ENCODE results near the gene LPCAT1.

The LPCAT1 gene

DNA sequence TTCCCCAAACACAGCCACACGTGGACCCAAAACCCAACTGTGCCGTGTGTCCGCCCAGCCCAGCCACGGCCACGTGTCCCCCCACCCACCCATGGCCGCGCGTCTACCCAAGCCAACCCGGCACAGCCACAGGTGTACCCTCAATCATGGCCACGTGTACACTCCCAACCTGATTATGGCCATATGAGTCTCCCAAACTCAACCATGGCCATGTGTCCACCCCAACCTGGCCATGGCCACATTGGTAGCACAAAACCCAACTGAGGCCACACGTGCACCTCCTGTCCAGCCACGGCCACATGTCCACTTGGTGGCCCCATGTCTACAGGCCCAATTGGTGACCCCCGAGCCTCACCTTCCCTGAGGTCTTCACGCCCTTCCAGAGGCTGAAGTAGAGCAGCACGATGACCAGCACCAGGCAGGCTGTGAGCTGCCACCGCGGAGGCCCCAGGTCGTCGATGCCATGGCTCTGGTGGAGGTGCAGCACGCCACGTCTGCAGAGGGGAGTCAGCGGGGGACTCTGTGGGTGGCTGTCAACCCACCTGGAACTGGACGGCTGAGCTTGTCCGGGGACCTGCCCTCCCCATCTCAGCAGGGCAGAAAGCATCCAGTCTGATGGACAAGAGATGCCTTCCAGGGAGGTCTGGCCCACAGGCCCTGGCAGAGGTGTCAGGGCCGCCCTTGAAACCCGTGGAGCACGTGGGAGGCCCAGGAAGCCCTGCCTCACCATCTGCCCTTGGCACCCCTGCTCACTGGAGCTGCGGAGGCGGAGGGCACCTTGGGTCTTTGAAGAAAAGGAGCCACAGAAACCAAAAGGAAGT is 102.0 kb downstream of the LPCAT1 start:
- DNase-seq (ENCODE audit: low spot score) = no peak

DNA sequence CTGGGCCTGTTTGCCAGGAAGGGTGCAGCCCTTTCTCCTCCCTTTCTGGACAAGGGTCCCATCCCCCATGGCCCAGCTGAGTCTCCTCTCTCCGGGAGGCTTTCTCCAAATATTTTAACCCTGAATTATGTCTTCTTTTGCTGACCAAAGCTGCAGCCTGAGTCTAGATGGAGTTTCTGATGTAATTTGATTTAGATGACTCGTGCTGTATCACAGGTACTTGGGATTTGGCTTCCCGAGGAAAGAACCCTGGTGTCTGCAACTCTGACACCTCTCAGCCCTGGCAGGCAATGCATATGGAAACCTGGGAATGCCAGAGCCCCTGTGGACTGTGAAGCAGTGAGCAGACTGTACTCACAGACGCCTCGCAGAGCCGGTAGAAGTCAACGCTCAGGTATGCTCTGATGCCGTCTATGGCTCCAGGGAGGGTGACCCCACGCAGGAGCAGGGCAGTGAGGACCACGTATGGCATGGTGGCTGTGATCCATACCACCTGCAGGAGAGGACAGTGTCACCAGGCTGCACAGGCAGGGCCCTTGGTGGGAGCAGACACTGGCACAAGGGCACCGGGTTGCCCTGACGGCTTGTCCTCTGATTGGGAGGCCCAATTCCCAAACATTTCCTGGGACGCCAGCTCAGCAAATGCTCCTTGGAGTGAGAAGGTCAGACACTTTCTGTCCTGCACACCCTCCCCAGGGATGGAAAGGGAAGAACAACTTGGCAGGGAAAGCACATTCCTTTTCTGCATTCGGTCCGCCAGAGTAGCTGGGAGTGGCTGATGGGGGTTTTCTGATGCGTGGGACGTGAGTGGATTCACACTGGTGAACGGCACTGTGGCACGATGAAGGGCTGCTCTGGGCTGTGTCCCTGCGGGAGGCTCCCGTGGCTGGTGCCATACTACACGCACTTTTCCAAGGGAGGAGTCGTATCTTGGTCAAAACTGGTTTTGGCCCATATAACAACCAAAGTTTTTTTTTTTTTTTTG is 103.3 kb downstream of the LPCAT1 start:
- DNase-seq (ENCODE audit: low spot score) = no peak

DNA sequence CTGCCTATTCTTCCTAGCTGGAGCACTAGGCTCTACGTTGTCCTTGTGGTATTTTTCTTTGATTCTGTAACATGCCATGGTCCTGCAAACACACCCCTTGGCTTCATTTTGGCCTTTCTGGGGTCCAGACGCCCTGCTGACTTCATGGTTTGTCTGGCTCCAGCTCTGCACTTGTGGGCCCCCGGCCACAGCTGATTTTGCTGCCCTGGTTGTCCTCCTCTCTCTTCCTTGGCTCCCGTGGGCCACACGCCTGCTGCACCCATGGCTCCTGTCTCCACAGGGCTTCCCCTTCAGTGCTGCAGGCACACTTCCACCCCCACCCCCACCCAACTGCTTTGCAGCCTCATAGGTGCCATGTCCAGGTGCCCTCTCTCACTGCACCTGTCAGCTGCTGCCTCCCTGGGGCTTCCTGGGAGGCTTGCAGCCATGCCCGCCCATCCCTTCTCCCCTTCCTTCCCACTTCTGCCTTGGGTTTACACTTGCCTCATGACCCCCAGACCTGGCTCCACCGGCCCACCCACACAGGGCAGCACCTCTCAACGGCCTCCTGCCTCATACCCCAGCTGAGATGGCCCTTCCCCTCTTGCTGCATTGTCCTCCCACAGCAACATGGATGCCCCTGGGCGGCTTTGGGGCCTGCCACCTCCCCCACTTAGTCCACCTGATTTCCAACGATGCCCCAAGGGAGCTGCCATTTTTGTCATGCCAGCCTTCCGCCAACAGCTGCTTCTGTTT is 104.1 kb downstream of the LPCAT1 start:
- no peak for DNase-seq (ENCODE audit: low spot score)

DNA sequence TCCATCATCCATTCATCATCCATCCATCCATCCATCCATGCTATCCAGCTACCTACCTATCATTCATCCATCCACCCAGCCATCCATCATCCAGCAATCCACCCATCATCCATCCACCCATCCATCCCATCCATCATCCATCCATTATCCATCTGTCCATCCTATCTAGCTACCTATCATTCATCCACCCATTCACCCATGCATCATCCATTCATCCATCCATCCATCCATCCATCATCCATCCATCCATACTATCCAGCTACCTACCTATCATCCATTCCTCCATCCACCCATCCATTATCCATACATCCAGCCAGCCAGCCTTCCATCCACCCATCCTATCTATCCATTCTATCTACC is 104.9 kb downstream of the LPCAT1 start:
- DNase-seq (ENCODE audit: low spot score) = no peak

DNA sequence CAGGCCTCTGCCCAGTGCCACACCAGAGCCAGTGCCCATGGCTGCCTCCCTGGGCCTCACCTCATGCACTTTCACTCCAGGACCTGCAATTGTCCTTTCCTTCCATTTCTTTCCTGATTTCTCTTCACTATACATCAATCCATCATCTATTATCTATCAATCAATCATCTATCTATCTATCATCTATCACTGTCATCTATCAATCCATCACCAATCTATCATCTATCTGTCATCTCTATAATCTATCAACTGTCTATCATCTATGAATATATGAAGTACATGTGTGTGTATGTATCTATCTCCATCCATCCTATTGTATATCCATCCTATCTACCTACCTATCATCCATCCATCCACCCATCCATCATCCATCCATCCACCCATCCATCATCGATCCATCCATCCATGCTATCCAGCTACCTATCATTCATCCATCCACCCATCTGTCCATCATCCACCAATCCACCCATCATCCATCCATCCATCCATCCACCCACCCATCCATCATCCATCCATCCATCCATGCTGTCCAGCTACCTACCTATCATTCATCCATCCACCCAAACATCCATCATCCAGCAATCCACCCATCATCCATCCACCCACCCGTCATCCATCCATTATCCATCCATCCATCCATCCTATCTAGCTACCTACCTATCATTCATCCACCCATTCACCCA is 105.4 kb downstream of the LPCAT1 start:
- no peak for DNase-seq (ENCODE audit: low spot score)

DNA sequence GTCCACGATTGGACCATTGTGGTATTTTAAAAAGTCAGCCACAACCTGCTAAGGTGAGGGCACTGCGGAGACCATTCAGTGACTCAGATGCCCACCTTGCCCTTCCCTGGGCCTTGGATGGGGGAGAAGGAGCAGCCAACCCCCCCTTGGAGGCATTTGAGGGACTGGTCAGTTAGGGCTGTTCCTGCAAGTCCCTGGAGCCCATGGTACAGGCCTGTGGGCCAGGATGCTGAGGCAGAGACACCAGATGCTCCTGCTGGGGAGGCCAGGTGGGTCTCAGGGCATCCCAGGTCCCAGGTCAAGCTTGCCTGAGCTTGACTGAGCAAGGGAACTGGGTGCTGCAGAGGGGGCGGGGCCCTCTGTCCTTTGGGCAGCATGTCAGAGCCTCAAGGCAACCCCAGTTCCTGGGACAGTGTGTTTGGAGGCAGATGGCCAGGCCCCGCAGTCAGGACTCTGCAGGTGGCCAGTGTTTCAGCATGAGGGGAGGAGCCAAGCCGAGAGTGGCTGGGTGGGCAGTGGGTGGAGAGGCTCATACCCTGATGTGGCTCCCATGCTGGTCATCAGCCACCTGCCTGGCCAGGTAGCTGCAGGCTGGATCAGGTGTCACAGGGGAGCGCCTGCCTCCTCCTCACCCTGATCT is 106.1 kb downstream of the LPCAT1 start:
- DNase-seq (ENCODE audit: low spot score) = no peak

DNA sequence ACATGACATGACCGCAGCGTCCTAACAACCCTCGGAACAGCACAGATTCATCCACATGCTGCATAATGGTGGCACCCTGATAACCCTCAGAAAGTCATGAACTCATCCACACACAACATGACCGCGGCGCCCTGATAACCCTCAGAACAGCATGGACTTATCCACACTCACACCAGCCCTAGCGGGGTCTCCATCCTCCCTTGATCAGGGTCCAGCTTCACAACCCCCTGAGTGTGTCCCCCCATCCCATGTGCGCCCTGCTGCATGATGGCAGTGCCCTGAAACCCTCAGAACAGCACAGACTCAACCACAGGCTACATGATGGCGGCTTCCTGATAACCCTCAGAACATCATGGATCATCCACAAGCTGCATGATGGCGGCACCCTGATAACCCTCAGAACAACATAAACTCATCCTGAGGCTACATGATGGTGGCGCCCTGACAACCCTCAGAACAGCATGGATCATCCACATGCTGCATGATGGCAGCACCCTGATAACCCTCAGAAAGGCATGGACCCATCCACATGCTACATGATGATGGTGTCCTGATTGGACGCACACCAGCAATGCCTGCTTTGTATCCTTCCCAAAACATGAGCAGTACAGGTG is 106.8 kb downstream of the LPCAT1 start:
- DNase-seq (ENCODE audit: low spot score) = no peak

DNA sequence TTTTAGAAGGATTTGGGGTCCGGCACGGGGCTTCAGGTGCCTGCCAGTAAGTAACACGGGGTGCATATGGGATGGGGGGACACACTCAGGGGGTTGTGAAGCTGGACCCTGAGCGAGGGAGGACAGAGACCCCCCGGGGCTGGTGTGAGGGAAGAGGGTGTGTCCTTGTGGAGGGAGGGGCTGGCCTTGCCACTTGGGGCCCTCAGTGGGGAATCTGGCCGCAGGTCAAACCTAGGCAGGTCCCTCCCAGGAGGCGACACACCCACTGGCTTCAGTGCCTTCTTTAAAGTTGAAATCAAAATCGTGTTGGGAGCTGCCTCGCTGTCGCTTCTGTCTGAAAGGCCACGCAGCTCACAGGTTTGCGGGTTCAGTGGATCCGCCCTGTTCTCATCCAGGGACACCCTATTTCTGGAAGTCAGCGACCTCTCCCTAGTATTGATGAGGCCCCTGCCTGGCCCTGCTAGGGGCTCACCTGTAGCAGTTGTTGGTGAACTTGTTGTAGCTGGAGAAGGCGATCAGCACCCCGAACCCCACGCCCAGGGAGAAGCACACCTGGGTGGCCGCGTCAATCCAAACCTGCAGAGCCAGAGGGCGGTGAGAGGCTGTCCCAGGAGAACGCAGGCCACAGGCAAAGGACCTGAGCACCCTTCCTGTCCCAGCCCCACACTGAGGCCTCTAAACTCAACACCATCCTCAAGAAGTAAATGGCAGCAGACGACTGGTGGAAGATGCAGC is 108.0 kb downstream of the LPCAT1 start:
- DNase-seq (ENCODE audit: low spot score) = no peak

DNA sequence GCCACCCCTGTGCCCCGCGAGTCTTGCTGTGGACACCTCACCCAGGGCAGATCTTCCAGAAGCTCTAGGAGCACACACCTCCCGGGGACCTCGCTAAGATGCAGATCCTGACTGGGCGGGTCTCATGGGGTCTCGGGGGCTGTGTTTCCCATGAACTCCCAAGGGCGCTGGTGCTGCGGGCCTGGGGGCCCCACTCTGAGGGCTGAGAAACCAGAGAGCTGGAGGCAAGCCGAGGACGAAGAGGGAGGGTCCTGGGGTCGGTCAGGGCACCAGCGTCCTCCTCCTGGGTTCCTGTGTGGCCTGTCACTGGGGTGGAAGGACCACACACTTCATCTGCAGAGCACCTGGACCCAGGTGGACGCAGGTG is 108.7 kb downstream of the LPCAT1 start:
- no peak for DNase-seq (ENCODE audit: low spot score)

DNA sequence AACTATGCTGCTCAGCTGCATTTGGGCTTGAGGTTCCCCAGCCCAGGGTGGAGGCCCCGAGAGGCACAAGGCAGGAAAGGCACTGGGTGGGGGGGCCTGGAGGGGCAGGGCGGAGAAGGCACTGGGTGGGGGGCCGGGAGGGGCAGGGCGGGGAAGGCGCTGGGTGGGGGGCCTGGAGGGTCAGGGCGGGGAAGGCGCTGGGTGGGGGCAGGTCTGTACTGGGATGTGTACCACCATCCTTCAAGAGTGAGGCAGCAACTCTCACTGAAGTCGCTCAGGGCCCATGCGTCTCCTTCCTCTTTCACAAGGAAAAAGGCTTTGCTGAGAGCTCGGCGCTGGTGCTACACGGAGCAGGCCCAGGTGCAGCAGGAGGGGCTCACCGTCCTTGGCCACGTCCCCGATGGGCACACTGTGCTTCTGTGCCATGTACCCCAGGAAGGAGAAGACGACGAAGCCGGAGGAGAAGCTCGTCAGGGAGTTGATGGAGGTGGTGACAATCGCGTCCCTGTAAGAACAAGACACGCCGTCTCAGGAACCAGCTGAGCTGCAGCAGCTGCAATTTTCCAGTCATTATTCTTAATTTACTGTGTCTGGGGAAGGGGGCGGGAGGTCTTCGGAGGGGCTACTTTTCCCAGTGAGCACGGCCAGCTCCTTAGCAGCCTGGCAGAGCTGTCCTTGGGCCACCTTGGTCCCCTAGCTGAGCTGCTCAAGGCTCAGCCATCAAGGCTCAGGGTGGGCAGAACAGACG is 109.3 kb downstream of the LPCAT1 start:
- DNase-seq (ENCODE audit: low spot score) = no peak

DNA sequence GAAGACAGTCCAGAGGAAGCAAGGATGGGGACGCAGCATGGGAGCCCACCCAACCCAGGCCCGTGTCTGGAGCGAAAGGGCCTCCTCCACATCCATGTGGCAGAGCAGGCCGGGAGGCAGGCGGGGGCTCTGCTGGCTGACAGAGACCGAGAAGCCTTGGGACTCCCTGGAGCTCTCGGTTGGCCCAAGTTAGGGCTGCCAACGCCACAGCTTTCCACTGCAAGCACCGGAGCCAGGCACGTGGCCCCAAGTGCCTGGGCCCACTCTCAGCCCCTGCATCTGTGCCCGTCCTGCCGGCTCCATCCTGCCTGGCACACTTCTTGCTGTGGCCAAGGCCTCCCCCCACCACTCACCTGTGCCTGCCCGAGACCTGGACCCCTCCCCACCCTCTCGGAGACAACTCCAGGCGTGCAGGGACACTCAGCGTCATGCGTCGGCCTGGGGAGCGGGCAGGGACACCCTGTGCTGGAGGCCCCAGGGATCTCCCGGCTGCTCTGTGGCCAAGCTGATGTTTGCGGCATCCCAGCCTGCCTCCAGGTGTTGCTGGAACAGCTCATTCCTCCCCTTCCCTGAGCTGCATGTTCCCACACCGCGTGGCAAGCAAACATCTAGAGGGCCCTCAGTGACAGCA is 110.0 kb downstream of the LPCAT1 start:
- DNase-seq (ENCODE audit: low spot score) = no peak

DNA sequence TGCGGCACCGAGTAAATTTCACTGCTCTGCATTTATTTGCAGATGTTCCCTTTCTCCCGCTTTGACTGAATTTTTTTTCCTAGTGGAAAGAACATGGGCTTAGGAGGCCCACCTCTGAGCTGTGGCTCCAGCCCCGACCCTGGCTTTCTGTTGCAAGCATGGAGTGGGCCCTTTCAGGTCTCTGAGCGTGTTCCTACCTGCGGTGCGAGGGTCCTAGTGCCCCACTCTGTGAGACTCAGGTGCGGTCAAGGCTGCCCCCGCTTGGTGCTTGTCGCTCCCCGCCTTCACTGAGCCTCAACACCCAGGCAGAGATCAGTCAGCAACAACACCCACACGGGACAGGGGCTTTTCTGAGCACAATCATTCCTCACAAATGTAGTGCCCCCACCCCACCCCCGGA is 110.5 kb downstream of the LPCAT1 start:
- no peak for DNase-seq (ENCODE audit: low spot score)

DNA sequence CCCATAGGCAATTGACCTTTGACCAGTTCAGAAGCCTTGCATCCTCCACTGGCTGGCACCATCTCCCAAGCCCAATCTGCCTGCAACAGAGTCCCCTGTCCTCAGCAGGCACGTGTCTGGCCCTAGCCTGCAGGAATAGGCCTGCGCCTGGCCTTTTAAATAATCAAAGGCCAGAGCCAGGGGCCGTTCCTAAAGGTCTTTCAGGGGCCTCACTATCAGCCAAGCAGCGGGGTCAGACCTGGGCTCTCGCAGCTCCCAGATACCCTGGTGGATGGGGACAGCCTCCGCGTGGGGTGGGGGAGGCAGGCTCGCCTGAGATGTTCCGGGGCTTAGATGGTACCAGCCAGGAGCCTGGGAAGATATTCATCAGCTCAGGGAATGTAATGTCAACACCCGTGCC is 111.1 kb downstream of the LPCAT1 start:
- no peak for DNase-seq (ENCODE audit: low spot score)

DNA sequence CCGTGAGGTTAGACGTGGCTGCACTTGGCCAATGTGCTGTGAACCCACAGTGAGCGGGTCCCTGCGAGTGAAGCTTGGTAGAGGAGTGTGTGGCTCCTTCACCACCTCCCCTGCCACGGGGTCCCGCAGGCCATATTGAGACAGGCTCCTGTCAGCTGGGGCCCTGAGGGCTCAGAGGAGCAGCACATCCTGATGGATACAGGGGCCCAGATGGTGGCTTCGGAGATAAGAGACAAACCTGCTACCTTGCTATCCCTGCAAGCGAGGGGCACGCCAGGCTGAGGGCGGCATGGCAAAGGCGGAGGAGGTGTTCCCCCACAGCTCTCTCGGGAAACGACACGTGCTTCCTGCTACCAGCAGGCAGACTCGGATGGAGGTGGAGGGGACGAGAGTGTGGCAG is 111.6 kb downstream of the LPCAT1 start:
- no peak for DNase-seq (ENCODE audit: low spot score)
